Measurements from ENCODE around the gene C1QTNF12.

The C1QTNF12 gene

GRCh38 chr1:1210726-1211540 lies 35.6 kb downstream of the C1QTNF12 start:
- no peak for DNase-seq

GRCh38 chr1:1208713-1209433 lies 37.6 kb downstream of the C1QTNF12 start:
- peak; percentile 22 for DNase-seq

GRCh38 chr1:1207571-1207892 lies 39.0 kb downstream of the C1QTNF12 start:
- no peak for DNase-seq

- DNase-seq, result no peak
These were observed 39.5 kb downstream of the C1QTNF12 start for GRCh38 chr1:1206966-1207531.

GRCh38 chr1:1206376-1206965 lies 40.1 kb downstream of the C1QTNF12 start, which contains the start of gene TNFRSF18:
TSS of gene TNFRSF18 (minus strand) at chr1:1206592. CDS start at chr1:1206571, 21 bp downstream.
- DNase-seq, result no peak

- no peak for DNase-seq
These were observed 40.6 kb downstream of the C1QTNF12 start for GRCh38 chr1:1205769-1206375.

- DNase-seq, result no peak
These were observed 41.3 kb downstream of the C1QTNF12 start for GRCh38 chr1:1204998-1205768.

GRCh38 chr1:1204425-1204920 lies 42.0 kb downstream of the C1QTNF12 start:
- DNase-seq, result no peak

GRCh38 chr1:1203561-1204424 lies 42.7 kb downstream of the C1QTNF12 start:
- no peak for DNase-seq

- DNase-seq, result no peak
These were observed 43.5 kb downstream of the C1QTNF12 start for GRCh38 chr1:1202831-1203560.

GRCh38 chr1:1200876-1201810 lies 45.4 kb downstream of the C1QTNF12 start:
- no peak for DNase-seq

GRCh38 chr1:1199961-1200875 lies 46.3 kb downstream of the C1QTNF12 start:
- DNase-seq, result no peak

GRCh38 chr1:1199141-1199960 lies 47.2 kb downstream of the C1QTNF12 start:
- no peak for DNase-seq

- DNase-seq, result no peak
These were observed 47.9 kb downstream of the C1QTNF12 start for GRCh38 chr1:1198423-1199140.

GRCh38 chr1:1197551-1198422 lies 48.7 kb downstream of the C1QTNF12 start:
- no peak for DNase-seq

- no peak for DNase-seq
These were observed 49.4 kb downstream of the C1QTNF12 start for GRCh38 chr1:1197188-1197500.

All from MV-4-11 (cell line).